DND-41 (cell line): ENCODE results near the gene FNDC3B.

Experiments
- ATAC-seq: fragments of 200-7000 bp; cut with Tn5 transposase; 3 replicates; pipeline ENCODE4 v1.9.1; 2021; ENCODE audit warnings: low read depth; ENCODE audit not compliant: insufficient read depth
- DNase-seq: peaks from one replicate; pipeline ENCODE4 v3.0.0-alpha.2; 2020
- H2AFZ ChIP-seq: 2 replicates; pipeline ENCODE4 v1.6.0; 2012; ENCODE audit warnings: low read depth, low read length
- H3K27ac ChIP-seq: 2 replicates; pipeline ENCODE4 v1.5.1; 2012; ENCODE audit warnings: low read length, inconsistent platforms
- H3K27me3 ChIP-seq: fragments of 200-600 bp; sonication (generic); 2 replicates; pipeline ENCODE4 v1.6.0; 2012; ENCODE audit warnings: low read length, mild to moderate bottlenecking, inconsistent platforms; ENCODE audit not compliant: insufficient read depth, poor library complexity
- H3K36me3 ChIP-seq: 2 replicates; pipeline ENCODE4 v1.5.1; 2012; ENCODE audit warnings: low read length, inconsistent platforms; ENCODE audit not compliant: insufficient read depth
- H3K4me1 ChIP-seq: 2 replicates; pipeline ENCODE4 v1.5.1; 2012; ENCODE audit warnings: mild to moderate bottlenecking, low read length; ENCODE audit not compliant: insufficient read depth
- H3K4me2 ChIP-seq: 2 replicates; pipeline ENCODE4 v1.6.0; 2012; ENCODE audit warnings: mild to moderate bottlenecking, moderate library complexity, low read length, inconsistent platforms; ENCODE audit not compliant: insufficient read depth
- H3K4me3 ChIP-seq, 2 experiments: fragments of 200-600 bp in 1 of 2; shearing (Covaris generic) in 1 of 2; 2 replicates each; pipeline ENCODE4 v1.5.1; 2012 to 2016; ENCODE audit warnings: inconsistent platforms in 2 of 2, low read length in 2 of 2, mild to moderate bottlenecking in 2 of 2, low read depth in 1 of 2, moderate library complexity in 1 of 2
- H3K79me2 ChIP-seq: 2 replicates; pipeline ENCODE4 v1.6.0; 2012; ENCODE audit warnings: low read length, inconsistent platforms; ENCODE audit not compliant: insufficient read depth
- H3K9ac ChIP-seq: 2 replicates; pipeline ENCODE4 v1.6.0; 2012; ENCODE audit warnings: low read depth, mild to moderate bottlenecking, inconsistent platforms, low read length, moderate library complexity
- H3K9me3 ChIP-seq: 2 replicates; pipeline ENCODE4 v1.5.1; 2012; ENCODE audit warnings: low read length, moderate library complexity, mild to moderate bottlenecking, inconsistent platforms; ENCODE audit not compliant: insufficient read depth, severe bottlenecking
- H4K20me1 ChIP-seq: 2 replicates; pipeline ENCODE4 v1.6.0; 2012; ENCODE audit warnings: low read length; ENCODE audit not compliant: insufficient read depth
- CTCF ChIP-seq: IDR thresholded peaks from 2 replicates; pipeline ENCODE4 v1.5.1; 2012; ENCODE audit warnings: borderline replicate concordance, low read length, moderate library complexity, mild to moderate bottlenecking; ENCODE audit not compliant: poor library complexity, severe bottlenecking; ENCODE audit errors: extremely low read depth
- EZH2 ChIP-seq: IDR thresholded peaks from 3 replicates; pipeline ENCODE4 v1.6.1; 2012; ENCODE audit warnings: borderline replicate concordance, low read depth, mild to moderate bottlenecking, moderate library complexity, low read length, inconsistent platforms; ENCODE audit not compliant: severe bottlenecking

FNDC3B gene

DNA sequence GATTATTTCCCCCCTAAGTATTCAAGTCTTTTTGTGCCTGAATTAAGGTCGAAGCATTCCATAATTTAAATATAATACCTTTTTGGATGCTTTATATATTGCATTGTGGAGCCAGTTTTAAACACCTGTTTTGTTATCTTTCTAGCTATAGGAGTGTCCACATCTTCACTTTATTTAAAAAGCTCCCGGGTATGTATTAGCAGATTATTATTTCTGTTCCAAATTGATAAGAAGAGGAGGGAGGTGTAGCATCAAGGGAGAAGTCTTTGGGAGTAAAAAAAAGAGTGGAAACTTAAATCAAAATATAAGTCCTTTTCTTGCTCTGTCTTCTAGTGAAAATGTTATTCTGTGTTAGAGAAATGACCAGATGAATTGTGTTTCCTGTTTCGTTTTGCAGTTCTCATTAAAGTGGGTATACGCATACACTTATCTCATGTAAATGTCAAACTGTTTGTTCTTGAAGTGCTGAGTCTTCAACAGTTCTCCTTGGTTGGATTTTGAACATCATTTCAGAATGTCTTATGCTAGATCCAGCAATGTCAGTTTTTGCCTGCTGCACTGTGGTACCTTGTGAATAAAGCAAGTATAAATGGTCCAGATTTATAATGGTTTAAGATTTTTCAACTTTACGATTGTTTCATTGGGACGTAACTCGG, 105.8 kb downstream of the FNDC3B start:
- Histone ChIP-seq H4K20me1 (no peaks in the 10 kb centered on the region), H3K27ac (no peak overlapping the region), H3K4me1 (no peaks in the 10 kb centered on the region), H3K4me2 (no peak overlapping the region), H3K9ac (no peak overlapping the region), H3K36me3 (no peaks in the 10 kb centered on the region), H2AFZ (no peak overlapping the region), H3K27me3 (no peaks in the 10 kb centered on the region), H3K79me2 (no peaks in the 10 kb centered on the region), H3K4me3 (no peak overlapping the region), H3K9me3 (no peaks in the 10 kb centered on the region)
- DNase-seq (no peak), ATAC-seq (no peak)
- TF ChIP-seq CTCF (no peak), EZH2 (no peak)

DNA sequence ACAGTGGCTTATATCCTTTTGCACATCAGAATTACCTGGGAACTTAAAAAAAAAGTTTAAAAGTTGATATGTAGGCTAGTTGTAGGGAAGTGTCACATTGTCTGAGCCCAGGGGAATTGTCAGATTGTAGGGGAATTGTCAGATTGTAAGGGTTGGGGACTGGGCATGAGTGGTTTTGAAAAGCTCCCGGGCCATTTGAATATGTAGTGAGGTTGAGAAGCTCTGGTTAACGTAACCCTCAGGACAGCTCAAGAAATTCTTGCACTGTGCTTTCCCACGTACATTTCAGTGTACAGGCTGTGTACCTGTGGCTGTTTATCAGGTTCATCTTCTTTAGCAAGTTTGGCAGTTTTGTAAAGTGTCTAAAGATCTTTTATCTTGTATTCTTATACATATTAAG, 107.0 kb downstream of the FNDC3B start:
- H3K4me3 ChIP-seq: no peak overlapping the region
- H3K9me3 ChIP-seq: no peaks in the 10 kb centered on the region
- ATAC-seq (no peak), DNase-seq (no peak)
- no peak overlapping the region for H3K4me2 ChIP-seq
- TF ChIP-seq EZH2 (no peak), CTCF (no peak)
- H3K27ac ChIP-seq: no peak overlapping the region
- H3K79me2 ChIP-seq: no peaks in the 10 kb centered on the region
- no peak overlapping the region for H3K9ac ChIP-seq
- H3K36me3 ChIP-seq: no peaks in the 10 kb centered on the region
- H4K20me1 ChIP-seq: no peaks in the 10 kb centered on the region
- no peaks in the 10 kb centered on the region for H3K27me3 ChIP-seq
- H3K4me1 ChIP-seq: no peaks in the 10 kb centered on the region
- H2AFZ ChIP-seq: no peak overlapping the region

- H3K9me3 ChIP-seq: no peaks in the 10 kb centered on the region
- H3K4me1 ChIP-seq: no peaks in the 10 kb centered on the region
- no peak for TF ChIP-seq EZH2
- no peak for TF ChIP-seq CTCF
- H2AFZ ChIP-seq: no peak overlapping the region
- no peak overlapping the region for H3K9ac ChIP-seq
- no peaks in the 10 kb centered on the region for H3K27me3 ChIP-seq
- H3K4me2 ChIP-seq: no peak overlapping the region
- H3K27ac ChIP-seq: no peak overlapping the region
- H3K79me2 ChIP-seq: no peaks in the 10 kb centered on the region
- no peaks in the 10 kb centered on the region for H3K36me3 ChIP-seq
- no peak for ATAC-seq
- no peak overlapping the region for H3K4me3 ChIP-seq
- no peak for DNase-seq
- 0 out of 2 replicates have a peak, but pooled peaks cover 2% of the 10 kb centered on the region for H4K20me1 ChIP-seq
Observed at GRCh38 chr3:172147113-172147818, 107.9 kb downstream of the FNDC3B start.

- no peaks in the 10 kb centered on the region for H3K36me3 ChIP-seq
- H3K79me2 ChIP-seq: no peaks in the 10 kb centered on the region
- H3K9ac ChIP-seq: no peak overlapping the region
- H3K27ac ChIP-seq: no peak overlapping the region
- no peak overlapping the region for H2AFZ ChIP-seq
- no peak overlapping the region for H3K4me3 ChIP-seq
- no peaks in the 10 kb centered on the region for H3K9me3 ChIP-seq
- DNase-seq (no peak), ATAC-seq (no peak)
- H3K27me3 ChIP-seq: no peaks in the 10 kb centered on the region
- no peak overlapping the region for H3K4me2 ChIP-seq
- H4K20me1 ChIP-seq: 0 out of 2 replicates have a peak, but pooled peaks cover 2% of the 10 kb centered on the region
- no peaks in the 10 kb centered on the region for H3K4me1 ChIP-seq
- TF ChIP-seq CTCF (no peak), EZH2 (no peak)
Observed at GRCh38 chr3:172148241-172148640, 108.9 kb downstream of the FNDC3B start.
